KBM-7 (cell line): ENCODE data around the gene SCUBE2.
"Not testable (repeated sequence)": the region's sequence is repeated elsewhere in the genome, so short reads cannot be mapped to it uniquely, and the experiment has no call there.

Experiments used
- DNase-seq: peaks from one replicate; pipeline ENCODE4 v3.0.0-alpha.2; 2015
- in situ Hi-C: fragments of 300-500 bp; cut with MboI; formaldehyde crosslinking; loops from 2 replicates; pipeline ENCODE4 v1.14.3; 2020; ENCODE audit warnings: low sequenced_read_pairs, low pct_unique_long_range_greater_than_20kb, mixed read lengths

Gene SCUBE2

GRCh38 chr11:9112075-9112474, 20.7 kb upstream of the SCUBE2 start:
- in situ Hi-C loops, result no loop called here
- DNase-seq, result no peak

DNA sequence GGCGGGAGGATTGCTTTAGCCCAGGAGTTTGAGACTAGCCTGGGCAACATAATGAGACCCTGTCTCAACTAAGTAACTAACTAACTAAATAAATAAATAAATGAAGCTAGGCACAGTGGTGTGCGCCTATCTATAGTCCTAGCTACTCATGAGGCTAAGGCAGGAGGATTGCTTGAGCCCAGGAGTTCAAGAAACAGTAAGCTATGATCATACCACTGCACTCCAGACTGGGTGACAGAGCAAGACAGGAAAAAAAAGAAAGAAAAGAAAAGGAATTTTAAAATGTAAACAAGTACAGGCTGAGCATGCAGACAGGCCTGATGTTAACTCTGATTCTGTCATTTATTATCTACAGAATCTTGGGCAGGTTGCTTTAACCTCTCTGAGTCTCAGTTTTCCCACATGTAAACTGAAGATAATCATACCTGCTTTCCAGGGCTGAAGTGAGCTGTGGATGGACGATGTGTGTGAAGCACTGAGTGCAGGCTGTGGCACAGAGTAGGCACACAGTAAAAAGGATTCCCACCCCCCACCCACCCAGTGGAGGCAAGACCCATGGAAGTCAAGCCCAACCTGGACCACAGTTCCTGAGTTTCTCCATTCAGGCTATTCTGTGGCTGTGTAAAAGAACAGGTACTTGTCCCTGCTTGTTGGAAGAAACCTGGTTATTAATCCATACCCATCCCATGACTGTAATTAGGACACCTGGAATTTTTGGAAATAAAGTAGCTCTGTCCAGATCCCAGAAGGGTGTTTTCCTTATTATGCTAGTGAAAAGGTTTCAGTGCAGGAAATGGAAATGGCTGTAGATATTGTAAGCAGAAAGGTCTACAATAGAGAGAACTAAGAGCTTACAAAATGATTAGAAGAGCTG, 18.7 kb upstream of the SCUBE2 start:
- in situ Hi-C loops, result no loop called here
- DNase-seq, result no peak

GRCh38 chr11:9104580-9104979, 13.2 kb upstream of the SCUBE2 start:
- no peak for DNase-seq
- in situ Hi-C loops, result no loop called here

- in situ Hi-C loops, result no loop called here
- DNase-seq, result no peak
Observed at GRCh38 chr11:9103542-9104276, 12.3 kb upstream of the SCUBE2 start.

DNA sequence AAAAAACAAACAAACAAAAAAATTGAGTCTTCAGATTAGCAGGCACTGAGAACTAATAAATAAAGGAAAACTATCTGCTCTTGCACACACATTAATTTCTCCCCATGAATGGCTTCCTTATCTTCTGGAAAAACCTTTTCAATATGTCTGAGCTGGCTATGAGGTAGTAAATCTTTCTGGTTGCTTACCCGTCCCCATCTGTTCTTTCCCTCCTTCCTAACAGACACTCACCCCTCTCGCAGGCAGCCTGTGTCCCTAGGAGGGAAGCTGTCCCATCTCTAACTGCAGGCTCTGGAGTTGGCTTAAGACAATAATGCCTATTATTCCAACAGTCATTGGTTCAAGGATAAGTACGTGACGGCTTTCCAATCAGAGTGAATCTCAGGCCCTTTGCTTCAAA, 8.2 kb upstream of the SCUBE2 start:
- DNase-seq, result no peak
- in situ Hi-C loops, result no loop called here

GRCh38 chr11:9098455-9098854, 7.1 kb upstream of the SCUBE2 start:
- DNase-seq, in situ Hi-C loops: not testable (repeated sequence)

DNA sequence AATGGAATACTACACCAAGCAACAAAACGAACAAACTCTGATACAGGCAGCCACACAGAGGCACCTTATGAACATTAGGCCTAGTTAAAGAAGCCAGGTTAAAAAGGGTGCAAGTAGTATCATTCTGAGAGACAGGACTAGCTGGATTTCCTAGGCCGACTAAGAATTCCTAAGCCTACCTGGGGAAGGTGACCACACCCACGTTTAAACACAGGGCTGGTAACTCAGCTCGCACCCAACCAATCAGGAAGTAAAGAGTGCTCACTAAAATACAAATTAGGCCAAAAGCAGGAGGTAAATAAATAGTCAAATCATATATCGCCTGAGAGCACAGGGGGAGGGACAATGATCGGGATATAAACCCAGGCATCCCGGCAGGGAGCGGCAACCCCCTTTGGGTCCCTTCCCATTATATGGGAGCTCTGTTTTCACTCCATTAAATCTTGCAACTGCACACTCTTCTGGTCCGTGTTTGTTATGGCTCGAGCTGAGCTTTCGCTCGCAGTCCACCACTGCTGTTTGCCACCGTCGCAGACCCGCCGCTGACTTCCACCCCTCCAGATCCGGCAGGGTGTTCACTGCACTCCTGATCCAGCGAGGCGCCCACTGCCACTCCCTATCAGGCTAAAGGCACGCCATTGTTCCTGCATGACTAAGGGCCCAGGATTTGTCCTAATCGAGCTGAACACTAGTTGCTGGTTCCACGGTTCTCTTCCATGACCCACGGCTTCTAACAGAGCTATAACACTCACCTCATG, 6.0 kb upstream of the SCUBE2 start:
- DNase-seq, in situ Hi-C loops: not testable (repeated sequence)

DNA sequence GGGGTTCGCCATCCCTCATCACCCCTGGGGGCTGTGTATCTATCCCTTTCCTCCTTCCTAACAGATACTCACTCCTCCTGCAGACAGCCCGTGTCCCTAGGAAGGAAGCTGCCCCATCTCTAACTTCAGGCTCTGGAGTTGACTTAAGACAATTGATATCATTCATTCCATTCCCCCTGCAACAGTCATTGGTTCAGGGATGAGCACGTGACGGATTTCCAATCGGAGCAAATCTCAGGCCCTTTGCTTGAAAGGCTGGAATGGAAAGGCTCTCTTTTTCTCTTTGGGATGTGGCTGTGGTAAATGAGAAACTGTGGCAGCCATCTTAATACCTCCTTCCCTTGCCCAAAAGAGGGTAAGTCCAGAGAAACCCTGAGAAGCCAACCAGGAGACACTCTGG, 5.0 kb upstream of the SCUBE2 start:
- in situ Hi-C loops, result no loop called here
- no peak for DNase-seq

DNA sequence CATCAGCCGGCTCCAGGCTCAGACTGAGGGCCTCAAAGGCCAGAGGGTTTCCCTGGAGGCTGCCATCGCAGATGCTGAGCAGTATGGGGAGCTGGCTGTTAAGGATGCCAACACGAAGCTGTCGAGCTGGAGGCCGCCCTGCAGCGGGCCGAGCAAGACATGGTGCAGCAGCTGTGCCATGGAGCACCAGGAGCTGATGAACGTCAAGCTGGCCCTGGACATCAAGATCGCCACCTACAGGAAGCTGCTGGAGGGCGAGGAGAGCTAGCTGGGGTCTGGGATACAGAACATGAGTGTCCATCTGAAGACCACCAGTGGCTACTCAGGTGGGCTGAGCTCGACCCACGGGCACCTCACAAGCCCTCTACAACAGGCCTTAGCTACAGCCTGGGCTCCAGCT, 4.0 kb upstream of the SCUBE2 start:
- in situ Hi-C loops, result no loop called here
- no peak for DNase-seq

- DNase-seq, result no peak
- in situ Hi-C loops, result no loop called here
Observed at GRCh38 chr11:9094420-9094819, 3.0 kb upstream of the SCUBE2 start.

DNA sequence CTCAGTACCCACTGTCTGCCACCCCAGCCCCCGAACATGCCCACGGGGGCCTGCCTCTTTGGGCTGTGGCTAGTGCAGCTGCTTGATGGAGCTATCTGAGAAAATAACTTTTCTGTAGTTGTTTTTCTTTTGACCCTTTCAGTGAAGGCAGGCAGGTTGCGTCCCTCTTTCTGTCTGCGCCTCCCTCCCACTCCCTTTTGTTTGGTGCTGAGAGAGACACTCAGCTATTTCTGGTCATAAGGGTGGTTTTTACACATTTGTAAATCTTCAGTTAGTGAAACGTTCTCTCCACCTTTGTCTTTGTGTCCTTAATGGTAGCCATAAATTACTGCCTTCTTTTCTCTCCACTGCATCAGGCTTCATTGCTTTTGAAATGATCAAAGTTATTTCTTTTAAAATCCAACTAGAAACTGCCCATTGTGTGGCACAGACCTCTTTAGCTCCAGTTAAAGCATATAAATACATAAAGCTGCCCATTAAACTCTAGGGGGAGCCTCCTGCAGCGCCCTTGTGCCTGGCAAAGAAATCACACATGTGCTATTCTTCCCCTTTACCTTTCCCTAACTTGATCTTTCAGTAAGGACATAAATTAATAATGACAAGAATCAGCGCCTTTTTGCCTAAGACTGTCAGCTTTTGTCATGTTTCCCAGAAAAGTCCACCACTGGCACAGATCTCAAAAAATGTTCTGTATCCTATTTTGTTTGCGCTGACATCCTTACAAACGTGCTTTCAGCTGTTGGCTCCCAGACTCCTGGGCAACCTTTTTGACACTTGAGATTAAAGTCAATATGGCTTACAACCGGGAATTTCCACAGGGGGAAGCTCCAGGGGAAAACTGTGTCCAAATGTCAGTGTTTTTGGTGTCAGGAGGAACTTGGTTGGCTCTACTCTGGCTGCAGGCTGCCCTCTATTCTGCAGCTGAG, 1.7 kb upstream of the SCUBE2 start:
- peak; percentile 19 for DNase-seq
- in situ Hi-C loops, result no loop called here

GRCh38 chr11:9092072-9092471, 673 bp upstream of the SCUBE2 start:
- DNase-seq, result no peak
- in situ Hi-C loops, result no loop called here

DNA sequence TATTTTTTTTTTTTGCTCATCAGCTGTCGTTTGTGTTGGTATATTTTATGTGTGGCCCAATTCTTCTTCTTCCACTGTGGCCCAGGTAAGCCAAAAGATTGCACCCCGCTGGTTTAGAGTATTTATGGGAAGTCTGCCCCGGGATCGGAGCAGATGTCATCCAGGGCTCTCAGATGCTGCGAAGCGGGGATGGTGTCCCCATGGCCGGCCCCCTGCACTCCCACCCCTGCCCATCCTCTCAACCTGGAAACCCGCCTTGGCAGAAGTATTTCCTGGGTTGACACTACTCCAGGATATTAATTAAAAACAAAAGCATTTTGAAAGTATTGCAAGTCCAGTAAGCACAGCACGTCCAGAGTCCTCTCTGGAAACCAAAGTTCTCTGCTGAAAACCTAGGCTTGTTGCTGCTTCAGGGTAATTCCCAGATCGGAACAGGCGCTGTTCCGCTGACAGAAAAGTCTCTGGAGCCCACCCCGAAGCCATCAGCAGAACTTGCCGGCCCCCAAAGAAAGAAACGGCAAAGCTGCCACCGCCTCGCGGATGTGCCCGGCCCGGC, 833 bp downstream of the SCUBE2 start:
- DNase-seq, result no peak
- in situ Hi-C loops, result no loop called here

GRCh38 chr11:9089636-9090035, 1.8 kb downstream of the SCUBE2 start:
- DNase-seq, result no peak
- in situ Hi-C loops, result no loop called here

GRCh38 chr11:9089061-9089460, 2.3 kb downstream of the SCUBE2 start:
- in situ Hi-C loops, result no loop called here
- no peak for DNase-seq

GRCh38 chr11:9082575-9082974, 8.8 kb downstream of the SCUBE2 start:
- no peak for DNase-seq
- in situ Hi-C loops, result no loop called here

GRCh38 chr11:9081153-9081552, 10.2 kb downstream of the SCUBE2 start:
- no peak for DNase-seq
- in situ Hi-C loops, result no loop called here
